Suprapubic skin (tissue), 4 donors: ENCODE measurements around the gene DIP2C.

Experiments
- CTCF ChIP-seq, 2 donors: fragments of 200-600 bp in 1 of 2; fragments of 450-650 bp in 1 of 2; sonication (generic) in 1 of 2; IDR thresholded peaks; one replicate each; pipeline ENCODE4 v1.5.1; 2016 to 2019; ENCODE audit warnings: antibody characterized with exemption in 2 of 2, mild to moderate bottlenecking in 1 of 2, moderate library complexity in 1 of 2
- EP300 ChIP-seq: sonication (generic); formaldehyde crosslinking; IDR thresholded peaks from one replicate; pipeline ENCODE4 v1.6.1; 2017; ENCODE audit warnings: antibody characterized with exemption
- POLR2A ChIP-seq, 2 donors: fragments of 450-650 bp; IDR thresholded peaks; one replicate each; pipeline ENCODE4 v1.6.1; 2017; ENCODE audit warnings: antibody characterized with exemption in 2 of 2, mild to moderate bottlenecking in 2 of 2, moderate library complexity in 2 of 2
- POLR2AphosphoS5 ChIP-seq, 3 donors: sonication (generic); formaldehyde crosslinking; IDR thresholded peaks; one replicate each; pipeline ENCODE4 v1.6.1; 2017; ENCODE audit warnings: antibody characterized with exemption in 3 of 3

GRCh38 chr10:672203-672602 is 17.3 kb downstream of the DIP2C start:
- TF ChIP-seq POLR2AphosphoS5 (IDR thresholded peaks at IDR 0.05), result no peak
- no peak for TF ChIP-seq CTCF (IDR thresholded peaks at IDR 0.05)
- TF ChIP-seq POLR2A (IDR thresholded peaks at IDR 0.05), result no peak
- no peak for TF ChIP-seq EP300
